Stimulated activated CD4-positive, alpha-beta T cell treated with anti-CD3 and anti-CD28 coated beads, Interleukin-12 subunit alpha, Interleukin-12 subunit beta, amount 100 ng/mL, for 48 hours (primary cell): ENCODE measurements around the gene DOK6.
"Not testable (repeated sequence)": the region's sequence is repeated elsewhere in the genome, so short reads cannot be mapped to it uniquely, and the experiment has no call there.

Experiments
- DNase-seq, 3 donors: peaks; one replicate each; pipeline ENCODE4 v3.0.0-alpha.2; 2020; ENCODE audit warnings: low read depth in 2 of 3, low spot score in 1 of 3

DOK6 gene

GRCh38 chr18:69622184-69622583 lies 221.5 kb downstream of the DOK6 start:
- DNase-seq: no peak

GRCh38 chr18:69622961-69623360 lies 222.3 kb downstream of the DOK6 start:
- no peak for DNase-seq

GRCh38 chr18:69626171-69626570 lies 225.5 kb downstream of the DOK6 start:
- DNase-seq: no peak

GRCh38 chr18:69626643-69627242 lies 226.1 kb downstream of the DOK6 start:
- no peak for DNase-seq

GRCh38 chr18:69628774-69629359 lies 228.2 kb downstream of the DOK6 start:
- DNase-seq: no peak

- no peak for DNase-seq
Measured at GRCh38 chr18:69631281-69631680, 230.6 kb downstream of the DOK6 start.

GRCh38 chr18:69635482-69635881 lies 234.8 kb downstream of the DOK6 start:
- DNase-seq: no peak

GRCh38 chr18:69636529-69637301 lies 236.0 kb downstream of the DOK6 start:
- peak in 2 of 3 donors; percentile 0 to 12 for DNase-seq

- no peak for DNase-seq
Measured at GRCh38 chr18:69638056-69638455, 237.4 kb downstream of the DOK6 start.

- DNase-seq: no peak
Measured at GRCh38 chr18:69647702-69648101, 247.0 kb downstream of the DOK6 start.

- no peak for DNase-seq
Measured at GRCh38 chr18:69648486-69648885, 247.8 kb downstream of the DOK6 start.

GRCh38 chr18:69649684-69650083 lies 249.0 kb downstream of the DOK6 start:
- no peak for DNase-seq

- no peak for DNase-seq
Measured at GRCh38 chr18:69651243-69651642, 250.6 kb downstream of the DOK6 start.

- no peak for DNase-seq
Measured at GRCh38 chr18:69655816-69656215, 255.1 kb downstream of the DOK6 start.

- DNase-seq: no peak
Measured at GRCh38 chr18:69658103-69658502, 257.4 kb downstream of the DOK6 start.

- DNase-seq: no peak
Measured at GRCh38 chr18:69658685-69659084, 258.0 kb downstream of the DOK6 start.

GRCh38 chr18:69659142-69659651 lies 258.5 kb downstream of the DOK6 start:
- no peak for DNase-seq

- not testable (repeated sequence) for DNase-seq
Measured at GRCh38 chr18:69662090-69662489, 261.4 kb downstream of the DOK6 start.

- no peak for DNase-seq
Measured at GRCh38 chr18:69664399-69664798, 263.7 kb downstream of the DOK6 start.

GRCh38 chr18:69674292-69674877 lies 273.7 kb downstream of the DOK6 start:
- no peak for DNase-seq

- no peak for DNase-seq
Measured at GRCh38 chr18:69674966-69675365, 274.3 kb downstream of the DOK6 start.

GRCh38 chr18:69677595-69677994 lies 276.9 kb downstream of the DOK6 start:
- no peak for DNase-seq
